HepG2 (cell line): Measurements from ENCODE around the gene SPCS2.

Experiments used
- ARID3A ChIP-seq: IDR thresholded peaks from 2 replicates; pipeline ENCODE4 v1.6.1; 2012; ENCODE audit warnings: low read depth, low read length, improper control_type of control experiment
- ETS1 ChIP-seq: sonication (generic); formaldehyde crosslinking; IDR thresholded peaks from 2 replicates; pipeline ENCODE4 v1.4.0; 2020; ENCODE audit warnings: missing genetic modification reagents
- POLR2A ChIP-seq, 2 experiments: IDR thresholded peaks; 2 replicates each; pipeline ENCODE4 v1.6.1; 2011; ENCODE audit warnings: low read depth in 2 of 2, low read length in 2 of 2, mild to moderate bottlenecking in 1 of 2, moderate library complexity in 1 of 2; ENCODE audit not compliant: insufficient read depth in 1 of 2
- REXO4 ChIP-seq: sonication (generic); formaldehyde crosslinking; IDR thresholded peaks from 2 replicates; pipeline ENCODE4 v1.8.0; 2022; ENCODE audit warnings: missing genetic modification reagents, mild to moderate bottlenecking, borderline replicate concordance
- STAT6 ChIP-seq: sonication (generic); formaldehyde crosslinking; IDR thresholded peaks from 2 replicates; pipeline ENCODE4 v1.4.0; 2020; ENCODE audit warnings: missing genetic modification reagents, mild to moderate bottlenecking, borderline replicate concordance
- TCF7L2 ChIP-seq: IDR thresholded peaks from 2 replicates; pipeline ENCODE4 v1.6.1; 2011; ENCODE audit warnings: mild to moderate bottlenecking, low read depth, low read length, moderate library complexity
- ZBTB3 ChIP-seq: sonication (generic); formaldehyde crosslinking; IDR thresholded peaks from 2 replicates; pipeline ENCODE4 v1.4.0; 2020; ENCODE audit warnings: low read depth, mild to moderate bottlenecking, moderate library complexity, missing genetic modification reagents, borderline replicate concordance
- ZFP1 ChIP-seq: IDR thresholded peaks from 2 replicates; pipeline ENCODE4 v1.6.1; 2016
- ZNF317 ChIP-seq: sonication (generic); formaldehyde crosslinking; IDR thresholded peaks from 2 replicates; pipeline ENCODE4 v1.5.0; 2020; ENCODE audit warnings: mild to moderate bottlenecking, missing genetic modification reagents
- ZNF660 ChIP-seq: sonication (generic); formaldehyde crosslinking; IDR thresholded peaks from 2 replicates; pipeline ENCODE4 v1.5.1; 2020; ENCODE audit warnings: mild to moderate bottlenecking, low read depth, missing genetic modification reagents, borderline replicate concordance
- TF ChIP-seq, protein P1 (sequence below): sonication (generic); formaldehyde crosslinking; IDR thresholded peaks from 2 replicates; pipeline ENCODE4 v1.4.0; 2020; ENCODE audit warnings: mild to moderate bottlenecking, missing genetic modification reagents, borderline replicate concordance
- TF ChIP-seq, protein P2 (sequence below): sonication (generic); formaldehyde crosslinking; IDR thresholded peaks from 2 replicates; pipeline ENCODE4 v1.5.0; 2020; ENCODE audit warnings: mild to moderate bottlenecking, missing genetic modification reagents, moderate library complexity
- TF ChIP-seq, protein P3 (sequence below): IDR thresholded peaks from 2 replicates; pipeline ENCODE4 v1.6.1; 2016

GRCh38 chr11:75022759-75023396 lies 73.8 kb downstream of the SPCS2 start:
- TF ChIP-seq ZNF660 (no peak), ZFP1 (CRISPR knock-in tag) (no peak), TCF7L2 (no peak), ETS1 (CRISPR knock-in tag) (no peak), STAT6 (CRISPR knock-in tag) (no peak), ZNF317 (CRISPR knock-in tag) (no peak), POLR2A (IDR thresholded peaks at IDR 0.05; ENCODE audit: insufficient read depth in 1 of 2, low read depth in 2 of 2, low read length in 2 of 2) (no peak), ARID3A (no peak), ZBTB3 (CRISPR knock-in tag) (no peak), REXO4 (no peak)
- TF ChIP-seq, protein P1, sequence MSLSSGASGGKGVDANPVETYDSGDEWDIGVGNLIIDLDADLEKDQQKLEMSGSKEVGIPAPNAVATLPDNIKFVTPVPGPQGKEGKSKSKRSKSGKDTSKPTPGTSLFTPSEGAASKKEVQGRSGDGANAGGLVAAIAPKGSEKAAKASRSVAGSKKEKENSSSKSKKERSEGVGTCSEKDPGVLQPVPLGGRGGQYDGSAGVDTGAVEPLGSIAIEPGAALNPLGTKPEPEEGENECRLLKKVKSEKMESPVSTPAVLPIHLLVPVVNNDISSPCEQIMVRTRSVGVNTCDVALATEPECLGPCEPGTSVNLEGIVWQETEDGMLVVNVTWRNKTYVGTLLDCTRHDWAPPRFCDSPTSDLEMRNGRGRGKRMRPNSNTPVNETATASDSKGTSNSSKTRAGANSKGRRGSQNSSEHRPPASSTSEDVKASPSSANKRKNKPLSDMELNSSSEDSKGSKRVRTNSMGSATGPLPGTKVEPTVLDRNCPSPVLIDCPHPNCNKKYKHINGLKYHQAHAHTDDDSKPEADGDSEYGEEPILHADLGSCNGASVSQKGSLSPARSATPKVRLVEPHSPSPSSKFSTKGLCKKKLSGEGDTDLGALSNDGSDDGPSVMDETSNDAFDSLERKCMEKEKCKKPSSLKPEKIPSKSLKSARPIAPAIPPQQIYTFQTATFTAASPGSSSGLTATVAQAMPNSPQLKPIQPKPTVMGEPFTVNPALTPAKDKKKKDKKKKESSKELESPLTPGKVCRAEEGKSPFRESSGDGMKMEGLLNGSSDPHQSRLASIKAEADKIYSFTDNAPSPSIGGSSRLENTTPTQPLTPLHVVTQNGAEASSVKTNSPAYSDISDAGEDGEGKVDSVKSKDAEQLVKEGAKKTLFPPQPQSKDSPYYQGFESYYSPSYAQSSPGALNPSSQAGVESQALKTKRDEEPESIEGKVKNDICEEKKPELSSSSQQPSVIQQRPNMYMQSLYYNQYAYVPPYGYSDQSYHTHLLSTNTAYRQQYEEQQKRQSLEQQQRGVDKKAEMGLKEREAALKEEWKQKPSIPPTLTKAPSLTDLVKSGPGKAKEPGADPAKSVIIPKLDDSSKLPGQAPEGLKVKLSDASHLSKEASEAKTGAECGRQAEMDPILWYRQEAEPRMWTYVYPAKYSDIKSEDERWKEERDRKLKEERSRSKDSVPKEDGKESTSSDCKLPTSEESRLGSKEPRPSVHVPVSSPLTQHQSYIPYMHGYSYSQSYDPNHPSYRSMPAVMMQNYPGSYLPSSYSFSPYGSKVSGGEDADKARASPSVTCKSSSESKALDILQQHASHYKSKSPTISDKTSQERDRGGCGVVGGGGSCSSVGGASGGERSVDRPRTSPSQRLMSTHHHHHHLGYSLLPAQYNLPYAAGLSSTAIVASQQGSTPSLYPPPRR (CRISPR knock-in tag) = no peak
- TF ChIP-seq, protein P2, sequence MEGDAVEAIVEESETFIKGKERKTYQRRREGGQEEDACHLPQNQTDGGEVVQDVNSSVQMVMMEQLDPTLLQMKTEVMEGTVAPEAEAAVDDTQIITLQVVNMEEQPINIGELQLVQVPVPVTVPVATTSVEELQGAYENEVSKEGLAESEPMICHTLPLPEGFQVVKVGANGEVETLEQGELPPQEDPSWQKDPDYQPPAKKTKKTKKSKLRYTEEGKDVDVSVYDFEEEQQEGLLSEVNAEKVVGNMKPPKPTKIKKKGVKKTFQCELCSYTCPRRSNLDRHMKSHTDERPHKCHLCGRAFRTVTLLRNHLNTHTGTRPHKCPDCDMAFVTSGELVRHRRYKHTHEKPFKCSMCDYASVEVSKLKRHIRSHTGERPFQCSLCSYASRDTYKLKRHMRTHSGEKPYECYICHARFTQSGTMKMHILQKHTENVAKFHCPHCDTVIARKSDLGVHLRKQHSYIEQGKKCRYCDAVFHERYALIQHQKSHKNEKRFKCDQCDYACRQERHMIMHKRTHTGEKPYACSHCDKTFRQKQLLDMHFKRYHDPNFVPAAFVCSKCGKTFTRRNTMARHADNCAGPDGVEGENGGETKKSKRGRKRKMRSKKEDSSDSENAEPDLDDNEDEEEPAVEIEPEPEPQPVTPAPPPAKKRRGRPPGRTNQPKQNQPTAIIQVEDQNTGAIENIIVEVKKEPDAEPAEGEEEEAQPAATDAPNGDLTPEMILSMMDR = peak; percentile 93
- TF ChIP-seq, protein P3, sequence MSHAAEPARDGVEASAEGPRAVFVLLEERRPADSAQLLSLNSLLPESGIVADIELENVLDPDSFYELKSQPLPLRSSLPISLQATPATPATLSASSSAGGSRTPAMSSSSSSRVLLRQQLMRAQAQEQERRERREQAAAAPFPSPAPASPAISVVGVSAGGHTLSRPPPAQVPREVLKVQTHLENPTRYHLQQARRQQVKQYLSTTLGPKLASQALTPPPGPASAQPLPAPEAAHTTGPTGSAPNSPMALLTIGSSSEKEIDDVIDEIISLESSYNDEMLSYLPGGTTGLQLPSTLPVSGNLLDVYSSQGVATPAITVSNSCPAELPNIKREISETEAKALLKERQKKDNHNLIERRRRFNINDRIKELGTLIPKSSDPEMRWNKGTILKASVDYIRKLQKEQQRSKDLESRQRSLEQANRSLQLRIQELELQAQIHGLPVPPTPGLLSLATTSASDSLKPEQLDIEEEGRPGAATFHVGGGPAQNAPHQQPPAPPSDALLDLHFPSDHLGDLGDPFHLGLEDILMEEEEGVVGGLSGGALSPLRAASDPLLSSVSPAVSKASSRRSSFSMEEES (CRISPR knock-in tag) = no peak
